RWPE2 (cell line): ENCODE data around the gene L3MBTL4.

Source experiments
- ATAC-seq: fragments of 200-7000 bp; cut with Tn5 transposase; 3 replicates; pipeline ENCODE4 v1.9.1; 2021; ENCODE audit warnings: low read depth
- DNase-seq: peaks from one replicate; pipeline ENCODE4 v3.0.0-alpha.2; 2020; ENCODE audit warnings: low spot score
- H3K27ac ChIP-seq: fragments of 450-650 bp; 2 replicates; pipeline ENCODE4 v1.5.1; 2017; ENCODE audit warnings: mild to moderate bottlenecking; ENCODE audit not compliant: poor library complexity, severe bottlenecking
- H3K27me3 ChIP-seq: fragments of 250-450 bp; sonication (Bioruptor Pico); 2 replicates; pipeline ENCODE4 v1.5.1; 2021; ENCODE audit warnings: mild to moderate bottlenecking, moderate library complexity; ENCODE audit not compliant: insufficient read depth, poor library complexity, severe bottlenecking
- H3K36me3 ChIP-seq: fragments of 250-450 bp; sonication (Bioruptor Pico); 2 replicates; pipeline ENCODE4 v1.5.1; 2020; ENCODE audit warnings: low read depth, mild to moderate bottlenecking, moderate library complexity
- H3K4me1 ChIP-seq: fragments of 250-450 bp; sonication (Bioruptor Pico); 2 replicates; pipeline ENCODE4 v1.5.1; 2021; ENCODE audit warnings: mild to moderate bottlenecking, moderate library complexity; ENCODE audit not compliant: insufficient read depth, poor library complexity, severe bottlenecking
- H3K4me3 ChIP-seq: fragments of 250-450 bp; sonication (Bioruptor Pico); 2 replicates; pipeline ENCODE4 v1.5.1; 2021; ENCODE audit warnings: mild to moderate bottlenecking, moderate library complexity; ENCODE audit not compliant: severe bottlenecking
- H3K9me3 ChIP-seq: fragments of 250-450 bp; sonication (Bioruptor Pico); 2 replicates; pipeline ENCODE4 v1.5.1; 2021; ENCODE audit warnings: mild to moderate bottlenecking, moderate library complexity; ENCODE audit not compliant: severe bottlenecking
- TF ChIP-seq, protein P1 (sequence below): fragments of 450-650 bp; IDR thresholded peaks from one replicate; pipeline ENCODE4 v1.5.1; 2017; ENCODE audit warnings: mild to moderate bottlenecking, moderate library complexity; ENCODE audit not compliant: poor library complexity, severe bottlenecking

Gene L3MBTL4

DNA sequence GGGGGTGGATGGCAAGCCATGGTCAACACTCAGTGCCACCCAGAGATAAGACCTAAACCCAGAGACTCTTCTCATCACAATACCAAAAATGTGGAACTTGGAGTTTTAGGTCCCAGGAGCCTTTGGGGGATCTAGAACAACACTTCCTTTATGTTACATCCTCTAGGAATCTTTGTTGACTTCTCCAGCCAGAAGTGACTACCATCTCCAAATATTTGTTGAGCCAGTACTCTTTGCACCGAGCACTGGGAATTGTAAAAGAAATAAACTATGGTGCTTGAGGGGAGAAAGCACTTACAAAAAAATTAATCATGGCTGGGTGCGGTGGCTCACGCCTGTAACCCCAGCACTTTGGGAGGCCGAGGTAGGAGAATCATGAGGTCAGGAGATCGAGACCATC is 399.3 kb downstream of the L3MBTL4 start:
- TF ChIP-seq, protein P1, sequence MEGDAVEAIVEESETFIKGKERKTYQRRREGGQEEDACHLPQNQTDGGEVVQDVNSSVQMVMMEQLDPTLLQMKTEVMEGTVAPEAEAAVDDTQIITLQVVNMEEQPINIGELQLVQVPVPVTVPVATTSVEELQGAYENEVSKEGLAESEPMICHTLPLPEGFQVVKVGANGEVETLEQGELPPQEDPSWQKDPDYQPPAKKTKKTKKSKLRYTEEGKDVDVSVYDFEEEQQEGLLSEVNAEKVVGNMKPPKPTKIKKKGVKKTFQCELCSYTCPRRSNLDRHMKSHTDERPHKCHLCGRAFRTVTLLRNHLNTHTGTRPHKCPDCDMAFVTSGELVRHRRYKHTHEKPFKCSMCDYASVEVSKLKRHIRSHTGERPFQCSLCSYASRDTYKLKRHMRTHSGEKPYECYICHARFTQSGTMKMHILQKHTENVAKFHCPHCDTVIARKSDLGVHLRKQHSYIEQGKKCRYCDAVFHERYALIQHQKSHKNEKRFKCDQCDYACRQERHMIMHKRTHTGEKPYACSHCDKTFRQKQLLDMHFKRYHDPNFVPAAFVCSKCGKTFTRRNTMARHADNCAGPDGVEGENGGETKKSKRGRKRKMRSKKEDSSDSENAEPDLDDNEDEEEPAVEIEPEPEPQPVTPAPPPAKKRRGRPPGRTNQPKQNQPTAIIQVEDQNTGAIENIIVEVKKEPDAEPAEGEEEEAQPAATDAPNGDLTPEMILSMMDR = no peak
- DNase-seq (no peak), ATAC-seq (no peak)
- Histone ChIP-seq H3K36me3 (no peaks in the 10 kb centered on the region), H3K4me1 (no peaks in the 10 kb centered on the region), H3K27ac (no peak overlapping the region), H3K4me3 (no peak overlapping the region), H3K9me3 (no peaks in the 10 kb centered on the region), H3K27me3 (no peaks in the 10 kb centered on the region)

DNA sequence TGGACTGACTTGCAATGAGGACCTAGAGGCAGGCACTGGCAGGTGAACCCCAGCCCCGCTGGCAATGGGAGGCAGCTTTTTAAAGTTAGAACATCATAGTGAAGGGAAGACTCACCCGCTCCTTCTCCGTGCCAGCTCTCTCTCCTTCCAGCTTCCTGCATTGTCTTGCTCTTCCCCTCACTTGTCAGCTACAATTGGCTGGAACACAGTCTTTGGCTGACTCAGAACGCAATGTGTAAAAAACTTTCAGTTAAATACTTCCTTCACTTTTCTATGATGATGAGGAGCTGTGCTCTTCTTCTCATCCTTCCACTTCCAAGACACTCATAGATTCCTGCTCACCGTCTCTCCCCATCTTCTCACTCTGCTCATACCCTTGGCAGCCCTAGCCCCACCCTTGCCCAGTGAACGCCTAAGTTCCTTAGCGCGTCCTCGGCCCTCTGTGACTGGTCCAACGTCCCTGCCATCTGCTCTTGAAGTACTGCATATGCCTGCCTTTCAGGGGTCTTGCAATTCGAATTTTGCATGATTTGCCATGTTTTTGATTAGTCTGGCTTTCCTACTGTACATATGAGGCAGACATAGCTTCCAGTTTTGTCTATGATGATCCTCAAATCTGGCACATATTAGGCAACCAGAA is 401.4 kb downstream of the L3MBTL4 start:
- H3K27ac ChIP-seq = no peak overlapping the region
- no peaks in the 10 kb centered on the region for H3K4me1 ChIP-seq
- TF ChIP-seq, protein P1 = no peak
- DNase-seq = no peak
- no peaks in the 10 kb centered on the region for H3K9me3 ChIP-seq
- no peak for ATAC-seq
- H3K36me3 ChIP-seq = no peaks in the 10 kb centered on the region
- no peaks in the 10 kb centered on the region for H3K27me3 ChIP-seq
- no peak overlapping the region for H3K4me3 ChIP-seq

DNA sequence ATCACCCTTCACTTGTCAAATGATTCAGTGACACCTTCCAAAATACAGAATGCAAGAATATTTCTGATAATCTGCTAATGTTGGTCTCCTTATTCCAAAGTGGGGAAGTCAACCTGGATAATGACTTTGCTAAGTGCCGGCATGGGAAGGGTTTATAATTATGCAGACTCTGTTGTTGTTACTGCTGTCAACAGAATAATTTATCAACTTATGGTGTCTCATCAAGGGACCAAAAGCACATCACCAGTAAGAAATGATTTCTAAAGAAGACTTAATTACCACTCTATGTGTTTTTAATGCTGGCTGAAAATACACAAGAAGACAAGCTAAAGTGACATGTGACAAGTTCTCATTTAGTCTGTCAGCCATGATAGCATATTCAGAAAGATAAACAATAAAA is 403.8 kb downstream of the L3MBTL4 start:
- no peaks in the 10 kb centered on the region for H3K27me3 ChIP-seq
- ATAC-seq (no peak), DNase-seq (no peak)
- H3K9me3 ChIP-seq = no peaks in the 10 kb centered on the region
- no peaks in the 10 kb centered on the region for H3K36me3 ChIP-seq
- no peak overlapping the region for H3K4me3 ChIP-seq
- no peak overlapping the region for H3K27ac ChIP-seq
- TF ChIP-seq, protein P1 = no peak
- H3K4me1 ChIP-seq = no peaks in the 10 kb centered on the region

DNA sequence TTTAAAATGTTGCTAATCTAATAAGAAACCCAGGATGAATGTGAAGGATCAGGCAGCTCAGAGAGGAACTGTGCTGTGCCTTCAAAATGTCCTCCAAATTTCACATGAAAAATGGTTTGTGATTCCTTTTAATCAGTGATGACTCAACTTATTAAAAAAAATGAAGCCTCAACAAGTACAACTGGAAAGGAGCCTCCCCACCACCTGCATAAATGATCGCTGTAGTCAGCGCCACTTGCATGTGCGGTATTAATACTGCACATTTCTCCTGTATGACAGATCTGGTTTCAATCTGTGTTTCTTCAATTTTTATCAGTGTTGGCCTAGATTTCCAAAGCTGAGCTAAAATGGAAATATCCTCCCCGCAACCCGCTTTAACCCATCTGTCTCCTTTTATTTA is 404.4 kb downstream of the L3MBTL4 start:
- no peak for DNase-seq
- ATAC-seq = no peak

DNA sequence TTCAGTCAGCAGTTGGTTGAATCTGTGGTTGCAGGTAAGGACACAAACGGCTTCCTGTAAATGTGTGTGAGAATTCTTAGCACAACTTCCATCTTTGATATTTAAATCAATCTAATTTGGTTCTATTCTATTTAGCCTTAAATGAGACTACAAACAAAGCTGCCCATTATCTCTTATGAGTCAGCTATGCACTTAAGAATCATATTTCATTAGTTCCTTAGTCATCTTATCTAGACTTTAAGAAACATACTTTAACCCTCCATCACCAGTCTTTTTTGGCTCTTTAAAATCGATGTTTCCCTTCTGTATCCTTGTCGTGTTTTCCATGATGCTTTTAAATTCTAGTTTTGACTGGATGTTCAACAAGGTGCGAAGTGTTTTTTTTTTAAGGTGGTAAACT is 405.0 kb downstream of the L3MBTL4 start:
- Histone ChIP-seq H3K4me1 (no peaks in the 10 kb centered on the region), H3K4me3 (no peak overlapping the region), H3K27ac (no peak overlapping the region), H3K27me3 (no peaks in the 10 kb centered on the region), H3K36me3 (no peaks in the 10 kb centered on the region), H3K9me3 (no peaks in the 10 kb centered on the region)
- TF ChIP-seq, protein P1 = no peak
- ATAC-seq (0 out of 3 replicates have a peak, but pooled peaks have one; percentile 36), DNase-seq (no peak)

More for the DNA sequence above, 404.4 kb downstream of the L3MBTL4 start:
- TF ChIP-seq, protein P1 = no peak
- H3K4me3 ChIP-seq = no peak overlapping the region
- H3K9me3 ChIP-seq = no peaks in the 10 kb centered on the region
- no peaks in the 10 kb centered on the region for H3K4me1 ChIP-seq
- no peaks in the 10 kb centered on the region for H3K36me3 ChIP-seq
- H3K27ac ChIP-seq = no peak overlapping the region
- H3K27me3 ChIP-seq = no peaks in the 10 kb centered on the region
